Keratinocyte (primary cell): Measurements from ENCODE around the gene BMP8B. TPM values are rescaled to one million over a fixed set of nuclear protein-coding genes. Genes with fewer than 3 reads are reported as not detected.
"Not testable (repeated sequence)": the region's sequence is repeated elsewhere in the genome, so short reads cannot be mapped to it uniquely, and the experiment has no call there.

Experiments
- DNase-seq: peaks from one replicate; pipeline ENCODE4 v3.0.0-alpha.2; 2011; ENCODE audit warnings: low read depth, missing footprints, low spot score
- FAIRE-seq: peaks from 2 replicates; lab custom pipeline; 2011; peaks lifted over from hg19 to GRCh38; lab: Jason Lieb, UNC
- H2AFZ ChIP-seq: 2 replicates; pipeline ENCODE4 v1.6.0; 2012; ENCODE audit warnings: low read length, control low read depth, inconsistent platforms; ENCODE audit not compliant: control insufficient read depth
- H3K27ac ChIP-seq: 2 replicates; pipeline ENCODE4 v1.5.1; 2011; ENCODE audit warnings: low read length; ENCODE audit not compliant: control insufficient read depth, insufficient read depth
- H3K27me3 ChIP-seq: 3 replicates; pipeline ENCODE4 v1.6.0; 2011; ENCODE audit warnings: low read length; ENCODE audit not compliant: control insufficient read depth, insufficient read depth; ENCODE audit errors: extremely low read depth
- H3K36me3 ChIP-seq, 2 experiments: 2 replicates in 1 of 2; 3 replicates in 1 of 2; pipeline ENCODE4 v1.5.1; 2011; ENCODE audit warnings: low read length in 2 of 2, mild to moderate bottlenecking in 1 of 2; ENCODE audit not compliant: control insufficient read depth in 2 of 2, insufficient read depth in 2 of 2; ENCODE audit errors: extremely low read depth in 1 of 2
- H3K4me1 ChIP-seq: 3 replicates; pipeline ENCODE4 v1.5.1; 2011; ENCODE audit warnings: low read length; ENCODE audit not compliant: control insufficient read depth, insufficient read depth; ENCODE audit errors: extremely low read depth
- H3K4me2 ChIP-seq: 3 replicates; pipeline ENCODE4 v1.6.0; 2011; ENCODE audit warnings: low read depth, low read length; ENCODE audit not compliant: control insufficient read depth, insufficient read depth; ENCODE audit errors: extremely low read depth
- H3K4me3 ChIP-seq, 3 experiments: fragments of 200-600 bp in 1 of 3; sonication (generic) in 1 of 3; 2 replicates in 2 of 3; 3 replicates in 1 of 3; pipeline ENCODE4 v1.5.1; 2011 to 2016; ENCODE audit warnings: low read length in 3 of 3, mild to moderate bottlenecking in 3 of 3, control low read depth in 2 of 3, inconsistent platforms in 1 of 3, low read depth in 1 of 3, mixed read lengths in 1 of 3, mixed run types in 1 of 3, moderate library complexity in 1 of 3; ENCODE audit not compliant: control insufficient read depth in 2 of 3, insufficient read depth in 2 of 3; ENCODE audit errors: extremely low read depth in 1 of 3
- H3K79me2 ChIP-seq: 2 replicates; pipeline ENCODE4 v1.6.0; 2012; ENCODE audit warnings: low read length; ENCODE audit not compliant: control insufficient read depth, insufficient read depth
- H3K9ac ChIP-seq: 3 replicates; pipeline ENCODE4 v1.6.0; 2011; ENCODE audit warnings: low read length; ENCODE audit not compliant: control insufficient read depth, insufficient read depth; ENCODE audit errors: extremely low read depth
- H3K9me1 ChIP-seq: 3 replicates; pipeline ENCODE4 v1.6.0; 2011; ENCODE audit warnings: low read length; ENCODE audit not compliant: control insufficient read depth, insufficient read depth; ENCODE audit errors: extremely low read depth
- H3K9me3 ChIP-seq: 2 replicates; pipeline ENCODE4 v1.5.1; 2012; ENCODE audit warnings: low read depth, low read length; ENCODE audit not compliant: control insufficient read depth
- H4K20me1 ChIP-seq: 3 replicates; pipeline ENCODE4 v1.6.0; 2011; ENCODE audit warnings: low read length; ENCODE audit not compliant: control insufficient read depth, insufficient read depth; ENCODE audit errors: extremely low read depth
- CTCF ChIP-seq, 3 experiments: IDR thresholded peaks in 1 of 3; conservative IDR thresholded peaks in 1 of 3; optimal IDR thresholded peaks in 1 of 3; 2 replicates in 2 of 3; 3 replicates in 1 of 3; pipeline versions ENCODE3 to v1.5.1; 2011; ENCODE audit warnings: low read length in 3 of 3, mild to moderate bottlenecking in 3 of 3, moderate library complexity in 2 of 3, control low read depth in 1 of 3, inconsistent platforms in 1 of 3; ENCODE audit not compliant: insufficient read depth in 2 of 3; ENCODE audit errors: extremely low read depth in 1 of 3
- EZH2 ChIP-seq: IDR thresholded peaks from one replicate; pipeline ENCODE4 v1.6.1; 2012; ENCODE audit warnings: inconsistent platforms, mild to moderate bottlenecking, low read length, moderate library complexity
- dilution Hi-C: fragments of 300-500 bp; cut with MboI; formaldehyde crosslinking; loops from one replicate; pipeline ENCODE4 v1.7.0; 2020; ENCODE audit warnings: low sequenced_read_pairs; ENCODE audit not compliant: extremely low pct_ligation_motif_present
- polyA plus RNA-seq, 5 experiments: library from polyadenylated mRNA; depleted of rRNA in 3 of 5; stranded (reverse) in 3 of 5; stranded (forward) in 1 of 5; unstranded in 1 of 5; fragments of >200 nt; gene quantifications; 1 replicate in 1 of 5; 2 replicates in 3 of 5; 3 replicates in 1 of 5; pipeline versions ENCODE4 v1.2.1 to v1.2.3, GENCODE V29; 2011 to 2012; ENCODE audit warnings: missing spikeins in 2 of 5, low read depth in 1 of 5, low replicate concordance in 1 of 5

BMP8B gene
- polyA plus RNA-seq, 1 donor (not counting 4 experiments of a cell fraction or from before 2014, with no cell fraction given): 0.04 TPM

GRCh38 chr1:39826583-39826982 is 37.9 kb upstream of the BMP8B start:
- dilution Hi-C loops: no loop called here
- TF ChIP-seq EZH2 (no peak), CTCF (optimal IDR thresholded peaks at IDR 0.05 in 1 of 3, IDR thresholded peaks at IDR 0.05 in 1 of 3, conservative IDR thresholded peaks at IDR 0.05 in 1 of 3; ENCODE audit: extremely low read depth in 1 of 3, insufficient read depth in 2 of 3, low read length in 3 of 3) (no peak)
- no peak for FAIRE-seq

GRCh38 chr1:39825432-39825941 is 36.8 kb upstream of the BMP8B start:
- no peak overlapping the region for H3K9ac ChIP-seq
- FAIRE-seq (no peak), DNase-seq (no peak)
- H4K20me1 ChIP-seq: no peaks in the 10 kb centered on the region
- H3K4me2 ChIP-seq: no peak overlapping the region
- H3K9me3 ChIP-seq: no peaks in the 10 kb centered on the region
- H3K4me3 ChIP-seq: no peak overlapping the region
- H3K4me1 ChIP-seq: peaks cover 21% of the 10 kb centered on the region
- dilution Hi-C loops: no loop called here
- H3K79me2 ChIP-seq: no peaks in the 10 kb centered on the region
- no peaks in the 10 kb centered on the region for H3K9me1 ChIP-seq
- TF ChIP-seq EZH2: no peak
- no peak for TF ChIP-seq CTCF (optimal IDR thresholded peaks at IDR 0.05 in 1 of 3, IDR thresholded peaks at IDR 0.05 in 1 of 3, conservative IDR thresholded peaks at IDR 0.05 in 1 of 3; ENCODE audit: extremely low read depth in 1 of 3, insufficient read depth in 2 of 3, low read length in 3 of 3)
- no peaks in the 10 kb centered on the region for H3K36me3 ChIP-seq
- H3K27me3 ChIP-seq: no peaks in the 10 kb centered on the region
- H3K27ac ChIP-seq: no peak overlapping the region
- no peak overlapping the region for H2AFZ ChIP-seq

More at GRCh38 chr1:39826583-39826982, 37.9 kb upstream of the BMP8B start:
- Histone ChIP-seq H3K79me2 (no peaks in the 10 kb centered on the region), H2AFZ (no peak overlapping the region), H3K9ac (no peak overlapping the region), H3K4me1 (peaks cover 21% of the 10 kb centered on the region), H3K9me3 (no peaks in the 10 kb centered on the region), H3K27me3 (no peaks in the 10 kb centered on the region), H4K20me1 (no peaks in the 10 kb centered on the region), H3K4me3 (no peak overlapping the region), H3K9me1 (no peaks in the 10 kb centered on the region), H3K4me2 (no peak overlapping the region), H3K27ac (no peak overlapping the region), H3K36me3 (no peaks in the 10 kb centered on the region)
- DNase-seq: no peak

GRCh38 chr1:39823450-39823849 is 34.8 kb upstream of the BMP8B start:
- H3K36me3 ChIP-seq, H3K4me3 ChIP-seq, FAIRE-seq, H3K79me2 ChIP-seq, H3K27me3 ChIP-seq, H4K20me1 ChIP-seq, H3K9me3 ChIP-seq, H3K9ac ChIP-seq, H3K4me1 ChIP-seq, H3K4me2 ChIP-seq, H3K27ac ChIP-seq, DNase-seq, dilution Hi-C loops, H2AFZ ChIP-seq, H3K9me1 ChIP-seq: not testable (repeated sequence)
